D721Med (cell line): Measurements from ENCODE around the gene SLC6A17.

Source experiments
- DNase-seq: peaks from one replicate; pipeline ENCODE4 v3.0.0; 2011; ENCODE audit warnings: low spot score; ENCODE audit not compliant: insufficient read length
- FAIRE-seq: peaks from 2 replicates; lab custom pipeline; 2011; peaks lifted over from hg19 to GRCh38; lab: Jason Lieb, UNC
- CTCF ChIP-seq: IDR thresholded peaks from 2 replicates; pipeline ENCODE4 v1.5.1; 2012; ENCODE audit warnings: mild to moderate bottlenecking, control low read depth; ENCODE audit not compliant: insufficient read depth; ENCODE audit errors: missing control alignments

SLC6A17 gene

GRCh38 chr1:110192541-110192940 is 42.2 kb downstream of the SLC6A17 start:
- FAIRE-seq = no peak
- TF ChIP-seq CTCF = no peak
- no peak for DNase-seq

- no peak for DNase-seq
- no peak for TF ChIP-seq CTCF
- FAIRE-seq = no peak
Measured at GRCh38 chr1:110195196-110195595, 44.9 kb downstream of the SLC6A17 start.

- DNase-seq (peak; percentile 95), FAIRE-seq (no peak)
- TF ChIP-seq CTCF = peak; percentile 88
Measured at GRCh38 chr1:110196917-110197765, 46.8 kb downstream of the SLC6A17 start.

- no peak for FAIRE-seq
- DNase-seq = no peak
- no peak for TF ChIP-seq CTCF
Measured at GRCh38 chr1:110197905-110198629, 47.8 kb downstream of the SLC6A17 start.

- no peak for FAIRE-seq
- TF ChIP-seq CTCF = no peak
- DNase-seq = no peak
Measured at GRCh38 chr1:110198746-110199145, 48.5 kb downstream of the SLC6A17 start.

GRCh38 chr1:110200190-110200589 is 49.9 kb downstream of the SLC6A17 start:
- TF ChIP-seq CTCF = no peak
- no peak for FAIRE-seq
- no peak for DNase-seq
